HG03432 (cell line): ENCODE data around the gene ETNK1.

Source experiments
- ATAC-seq: cut with Tn5 transposase; IDR thresholded peaks from one replicate; pipeline ENCODE4 v1.9.1; 2021; ENCODE audit warnings: mild to moderate bottlenecking, moderate library complexity; ENCODE audit not compliant: unreplicated experiment

ETNK1 gene

GRCh38 chr12:22731236-22731635 lies 106.3 kb downstream of the ETNK1 start:
- no peak for ATAC-seq

GRCh38 chr12:22733756-22734155 lies 108.8 kb downstream of the ETNK1 start:
- no peak for ATAC-seq

GRCh38 chr12:22738945-22739344 lies 114.0 kb downstream of the ETNK1 start:
- ATAC-seq, result no peak
